Measurements from ENCODE around the gene WDR48.

The WDR48 gene

GRCh38 chr3:39082666-39083313 is 31.0 kb downstream of the WDR48 start:
- DNase-seq (ENCODE audit: extremely low read depth, low read depth), result no peak
- no peak for TF ChIP-seq CTCF (IDR thresholded peaks at IDR 0.05; ENCODE audit: low read depth, low read length)

DNA sequence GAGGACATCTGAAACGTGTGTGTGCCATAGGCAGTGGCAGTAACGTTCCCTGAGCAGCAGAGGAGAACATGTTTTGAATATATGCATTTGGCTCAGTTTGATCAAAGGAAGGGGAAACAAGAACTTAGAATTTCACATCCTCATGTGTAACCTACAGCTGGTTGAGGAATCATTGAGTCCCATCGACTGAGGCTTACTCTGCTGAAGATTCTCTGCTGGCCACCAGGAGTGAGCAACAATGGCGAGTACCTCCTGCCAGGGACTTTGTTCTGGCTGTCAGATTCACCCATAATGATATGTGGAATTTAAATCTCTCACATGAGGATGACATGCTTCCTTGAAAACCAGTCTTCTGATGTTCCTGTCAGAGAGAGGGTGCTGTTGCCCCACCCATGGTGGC is 34.3 kb downstream of the WDR48 start:
- no peak for TF ChIP-seq CTCF (IDR thresholded peaks at IDR 0.05; ENCODE audit: low read depth, low read length)
- DNase-seq (ENCODE audit: extremely low read depth, low read depth), result no peak

DNA sequence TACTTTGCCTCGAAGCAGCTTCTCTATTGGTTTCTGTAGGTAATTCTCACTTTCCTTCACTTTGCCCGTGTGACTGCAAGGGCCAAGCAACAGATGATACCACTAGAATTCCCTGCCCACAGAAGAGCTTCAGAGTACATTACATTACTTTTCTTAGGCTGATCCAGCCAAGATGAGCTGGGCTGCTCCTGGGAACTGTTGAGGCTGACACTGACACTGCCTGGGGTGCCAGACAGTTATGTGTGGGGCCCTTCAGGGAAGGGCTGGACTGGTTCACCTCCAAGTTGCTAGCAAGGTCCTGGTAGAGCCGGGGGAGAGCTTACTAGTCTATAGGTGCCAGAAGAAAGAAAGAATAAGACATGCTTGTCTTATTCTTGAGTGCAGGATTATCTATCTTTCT is 36.6 kb downstream of the WDR48 start:
- TF ChIP-seq CTCF (IDR thresholded peaks at IDR 0.05; ENCODE audit: low read depth, low read length), result no peak
- no peak for DNase-seq (ENCODE audit: extremely low read depth, low read depth)

DNA sequence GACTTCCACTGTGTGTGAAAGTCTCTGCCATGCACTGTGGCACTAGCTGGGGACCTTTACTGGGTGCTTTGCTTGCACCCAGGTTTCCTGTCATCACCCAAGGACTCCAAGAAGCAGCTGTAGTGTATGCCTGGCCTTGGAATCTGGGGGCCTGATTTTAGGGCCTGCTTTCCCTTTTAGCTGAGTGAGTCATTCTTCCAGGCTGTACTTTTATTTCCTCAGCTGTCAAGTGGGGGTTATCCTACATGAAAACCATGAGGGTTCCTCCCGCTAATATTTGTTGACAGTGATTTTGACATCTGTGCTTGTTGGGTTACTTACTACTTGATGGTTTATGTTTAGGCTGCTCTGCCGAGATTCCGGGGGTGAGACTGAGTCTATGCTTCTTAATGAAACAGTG is 37.1 kb downstream of the WDR48 start:
- TF ChIP-seq CTCF (IDR thresholded peaks at IDR 0.05; ENCODE audit: low read depth, low read length), result no peak
- DNase-seq (ENCODE audit: extremely low read depth, low read depth), result no peak

DNA sequence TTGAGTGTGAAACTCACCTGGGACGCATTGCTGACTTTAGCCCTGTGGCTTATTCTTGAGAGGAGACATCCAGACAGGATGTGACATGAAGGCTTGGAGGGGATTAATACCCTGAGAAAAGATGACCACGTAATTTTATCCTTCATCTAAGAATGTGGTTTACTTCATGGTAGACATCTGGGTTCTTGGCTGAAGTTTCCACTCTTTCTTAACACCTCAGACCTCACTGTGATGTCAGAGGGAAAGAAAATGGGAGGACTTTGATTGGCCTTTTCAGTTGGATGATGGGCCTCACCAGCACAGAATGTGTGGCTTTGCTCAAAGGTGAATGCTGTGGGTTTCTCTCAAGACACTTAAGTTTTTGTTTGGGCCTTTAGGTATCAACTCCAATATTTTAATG is 39.1 kb downstream of the WDR48 start:
- TF ChIP-seq CTCF (IDR thresholded peaks at IDR 0.05; ENCODE audit: low read depth, low read length), result no peak
- no peak for DNase-seq (ENCODE audit: extremely low read depth, low read depth)

- no peak for DNase-seq (ENCODE audit: extremely low read depth, low read depth)
- no peak for TF ChIP-seq CTCF (IDR thresholded peaks at IDR 0.05; ENCODE audit: low read depth, low read length)
Measured at GRCh38 chr3:39094851-39095677, 43.2 kb downstream of the WDR48 start.

GRCh38 chr3:39095778-39096177 is 44.0 kb downstream of the WDR48 start:
- TF ChIP-seq CTCF (IDR thresholded peaks at IDR 0.05; ENCODE audit: low read depth, low read length), result no peak
- DNase-seq (ENCODE audit: extremely low read depth, low read depth), result no peak

All from AG09319 (cell line).